ENCODE results near the gene BCAS2.

GRCh38 chr1:114558544-114558943 is 22.9 kb downstream of the BCAS2 start:
- TF ChIP-seq EZH2 (IDR thresholded peaks at IDR 0.05; ENCODE audit: borderline replicate concordance) (no peak), CTCF (IDR thresholded peaks at IDR 0.05; ENCODE audit: poor library complexity) (peak; percentile 41)
